GM19395 (cell line): ENCODE results near the gene CFD.
"Not testable (repeated sequence)": the region's sequence is repeated elsewhere in the genome, so short reads cannot be mapped to it uniquely, and the experiment has no call there.

Experiments used
- ATAC-seq: cut with Tn5 transposase; IDR thresholded peaks from one replicate; pipeline ENCODE4 v1.9.1; 2021; ENCODE audit warnings: mild to moderate bottlenecking, moderate library complexity; ENCODE audit not compliant: unreplicated experiment

Gene CFD

DNA sequence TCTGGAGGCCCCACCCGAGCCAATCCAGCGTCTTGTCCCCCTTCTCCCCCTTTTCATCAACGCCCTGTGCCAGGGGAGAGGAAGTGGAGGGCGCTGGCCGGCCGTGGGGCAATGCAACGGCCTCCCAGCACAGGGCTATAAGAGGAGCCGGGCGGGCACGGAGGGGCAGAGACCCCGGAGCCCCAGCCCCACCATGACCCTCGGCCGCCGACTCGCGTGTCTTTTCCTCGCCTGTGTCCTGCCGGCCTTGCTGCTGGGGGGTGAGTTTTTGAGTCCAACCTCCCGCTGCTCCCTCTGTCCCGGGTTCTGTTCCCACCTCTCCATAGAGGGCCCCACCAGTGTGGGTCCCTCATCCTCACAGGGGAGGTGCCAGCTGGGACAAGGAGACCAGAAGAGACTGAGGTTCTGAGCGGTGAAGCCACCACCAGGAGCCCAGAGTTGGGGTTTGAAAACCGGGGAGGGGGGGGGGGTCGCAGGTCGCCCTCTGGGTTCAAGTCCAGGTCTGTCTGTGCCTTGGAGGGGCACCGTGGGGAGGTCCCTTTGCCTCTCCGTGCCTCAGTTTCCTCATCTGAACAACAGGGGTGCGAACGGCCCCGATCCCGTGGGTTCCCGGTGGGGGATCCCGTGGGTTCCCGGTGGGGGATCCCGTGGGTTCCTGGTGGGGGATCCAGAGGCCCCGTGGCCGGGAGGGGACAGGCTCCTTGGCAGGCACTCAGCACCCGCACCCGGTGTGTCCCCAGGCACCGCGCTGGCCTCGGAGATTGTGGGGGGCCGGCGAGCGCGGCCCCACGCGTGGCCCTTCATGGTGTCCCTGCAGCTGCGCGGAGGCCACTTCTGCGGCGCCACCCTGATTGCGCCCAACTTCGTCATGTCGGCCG, 7.1 kb upstream of the CFD start, which contains the start of gene ELANE:
Gene ELANE, plus strand, starts transcription at position 168 of the 878 bp plus-strand sequence. Its CDS starts 26 bp downstream, at position 194.
- no peak for ATAC-seq

DNA sequence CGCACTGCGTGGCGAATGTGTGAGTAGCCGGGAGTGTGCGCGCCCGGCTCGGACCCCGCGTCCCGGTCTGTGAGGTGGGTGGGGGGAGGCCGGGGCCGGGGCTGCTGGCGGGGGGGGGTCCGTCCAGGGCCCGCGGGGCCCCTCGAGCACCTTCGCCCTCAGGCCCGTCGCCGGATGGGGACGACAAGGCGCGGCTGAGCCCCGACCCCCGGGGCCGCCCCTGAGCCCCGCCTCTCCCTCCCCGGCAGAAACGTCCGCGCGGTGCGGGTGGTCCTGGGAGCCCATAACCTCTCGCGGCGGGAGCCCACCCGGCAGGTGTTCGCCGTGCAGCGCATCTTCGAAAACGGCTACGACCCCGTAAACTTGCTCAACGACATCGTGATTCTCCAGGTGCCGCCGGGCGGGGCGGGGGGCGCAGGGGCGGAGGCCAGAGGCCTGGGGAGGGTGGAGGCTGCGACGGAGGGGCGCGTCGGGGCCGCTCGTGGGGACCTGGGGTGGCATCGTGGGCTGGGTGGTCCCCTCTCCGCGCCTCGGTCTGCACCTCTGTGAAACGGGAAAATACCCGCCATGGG, 6.4 kb upstream of the CFD start:
- ATAC-seq, result no peak

DNA sequence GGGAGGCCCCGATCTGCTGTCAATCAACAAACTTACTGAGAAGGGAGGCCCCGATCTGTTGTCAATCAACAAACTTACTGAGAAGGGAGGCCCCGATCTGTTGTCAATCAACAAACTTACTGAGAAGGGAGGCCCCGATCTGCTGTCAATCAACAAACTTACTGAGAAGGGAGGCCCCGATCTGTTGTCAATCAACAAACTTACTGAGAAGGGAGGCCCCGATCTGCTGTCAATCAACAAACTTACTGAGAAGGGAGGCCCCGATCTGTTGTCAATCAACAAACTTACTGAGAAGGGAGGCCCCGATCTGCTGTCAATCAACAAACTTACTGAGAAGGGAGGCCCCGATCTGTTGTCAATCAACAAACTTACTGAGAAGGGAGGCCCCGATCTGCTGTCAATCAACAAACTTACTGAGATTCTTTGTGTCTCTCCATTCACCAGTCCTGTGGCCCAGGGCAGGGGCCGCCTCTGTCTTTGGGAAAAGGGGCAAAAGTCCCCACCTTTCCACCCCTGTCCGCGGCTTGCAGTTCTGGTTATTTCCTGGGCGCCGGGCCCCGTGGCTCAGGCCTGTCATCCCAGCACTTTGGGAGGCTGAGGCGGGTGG, 5.7 kb upstream of the CFD start:
- not testable (repeated sequence) for ATAC-seq

DNA sequence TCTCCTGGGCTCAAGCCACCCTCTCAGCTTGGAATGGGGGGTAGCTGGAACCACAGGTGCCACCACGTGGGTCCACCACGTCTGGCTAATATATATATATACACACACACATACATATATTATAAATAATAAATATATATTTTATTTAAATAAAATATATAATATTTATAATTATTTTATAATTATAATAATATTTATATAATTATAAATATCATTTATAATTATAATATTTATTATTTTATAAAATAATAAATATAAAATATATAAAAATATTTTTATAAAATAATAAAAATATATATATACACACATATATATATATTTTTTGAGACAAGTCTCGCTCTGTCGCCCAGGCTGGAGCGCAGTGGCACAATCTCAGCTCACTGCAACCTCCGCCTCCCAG, 4.9 kb upstream of the CFD start:
- no peak for ATAC-seq

DNA sequence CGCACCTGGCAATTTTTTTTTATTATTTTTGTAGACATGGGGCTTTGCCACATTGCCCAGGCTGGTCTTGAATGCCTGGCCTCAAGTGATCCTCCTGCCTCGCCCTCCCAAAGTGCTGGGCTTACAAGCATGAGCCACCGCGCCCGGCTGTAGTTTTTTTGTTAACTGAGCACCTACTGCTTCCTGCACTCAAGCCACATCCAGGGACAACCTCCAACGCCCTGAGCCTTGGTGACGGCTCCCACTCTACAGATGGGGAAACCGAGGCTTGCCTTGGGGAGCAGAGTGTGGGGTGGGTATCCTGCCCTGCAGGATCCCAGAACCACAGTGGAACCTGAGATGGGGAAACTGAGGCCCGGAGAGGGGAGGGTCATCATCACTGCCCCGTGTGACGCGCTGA, 4.3 kb upstream of the CFD start:
- ATAC-seq, result no peak

DNA sequence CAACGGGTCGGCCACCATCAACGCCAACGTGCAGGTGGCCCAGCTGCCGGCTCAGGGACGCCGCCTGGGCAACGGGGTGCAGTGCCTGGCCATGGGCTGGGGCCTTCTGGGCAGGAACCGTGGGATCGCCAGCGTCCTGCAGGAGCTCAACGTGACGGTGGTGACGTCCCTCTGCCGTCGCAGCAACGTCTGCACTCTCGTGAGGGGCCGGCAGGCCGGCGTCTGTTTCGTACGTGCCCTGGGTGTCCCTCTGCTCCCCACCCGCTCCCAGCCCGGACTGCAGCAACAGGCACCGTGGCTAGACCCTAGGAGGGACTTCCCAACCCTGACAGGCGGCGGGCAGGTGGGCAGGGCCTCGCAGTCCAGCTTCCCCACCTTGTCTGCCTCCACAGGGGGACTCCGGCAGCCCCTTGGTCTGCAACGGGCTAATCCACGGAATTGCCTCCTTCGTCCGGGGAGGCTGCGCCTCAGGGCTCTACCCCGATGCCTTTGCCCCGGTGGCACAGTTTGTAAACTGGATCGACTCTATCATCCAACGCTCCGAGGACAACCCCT, 3.8 kb upstream of the CFD start:
- no peak for ATAC-seq

DNA sequence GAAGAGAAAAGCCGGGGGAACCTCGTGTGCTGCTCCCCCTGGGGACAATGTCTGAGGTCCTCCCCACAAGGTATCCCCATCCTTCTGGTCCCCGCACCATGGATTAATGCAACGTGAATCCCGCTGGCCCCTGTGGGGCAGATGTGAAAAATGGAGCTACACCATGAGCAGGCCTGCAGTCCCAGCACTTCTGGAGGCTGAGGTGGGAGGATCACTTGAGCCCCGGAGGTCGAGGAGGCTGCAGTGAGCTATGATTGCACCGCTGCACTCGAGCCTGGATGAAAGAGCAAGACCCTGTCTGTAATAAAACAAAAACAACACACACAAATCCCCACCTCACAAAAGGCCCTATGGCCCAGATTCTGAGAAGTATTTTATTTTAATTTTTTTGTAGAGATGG, 1.2 kb upstream of the CFD start:
- ATAC-seq, result no peak

DNA sequence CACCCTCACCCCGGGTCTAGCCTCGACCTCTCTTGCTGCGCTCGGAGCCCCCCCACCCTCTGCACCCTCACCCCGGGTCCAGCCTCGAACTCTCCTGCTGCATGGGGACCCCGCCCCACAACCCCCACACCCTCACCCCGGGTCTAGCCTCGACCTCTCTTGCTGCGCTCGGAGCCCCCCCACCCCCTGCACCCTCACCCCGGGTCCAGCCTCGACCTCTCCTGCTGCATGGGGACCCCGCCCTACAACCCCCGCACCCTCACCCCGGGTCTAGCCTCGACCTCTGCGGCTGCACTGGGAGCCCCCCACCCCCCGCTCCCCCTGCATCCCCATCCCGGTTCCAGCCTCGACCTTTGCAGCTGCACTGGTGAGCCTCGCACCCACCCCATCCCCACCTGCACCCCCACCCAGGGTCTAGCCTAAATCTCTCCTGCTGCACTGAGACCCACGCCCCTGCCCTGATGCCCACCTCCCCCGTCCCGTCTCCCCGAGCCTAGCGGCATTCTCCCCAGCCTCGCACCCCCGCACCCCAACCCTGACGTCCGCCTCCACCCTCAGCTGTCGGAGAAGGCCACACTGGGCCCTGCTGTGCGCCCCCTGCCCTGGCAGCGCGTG, 1.8 kb downstream of the CFD start:
- no peak for ATAC-seq

DNA sequence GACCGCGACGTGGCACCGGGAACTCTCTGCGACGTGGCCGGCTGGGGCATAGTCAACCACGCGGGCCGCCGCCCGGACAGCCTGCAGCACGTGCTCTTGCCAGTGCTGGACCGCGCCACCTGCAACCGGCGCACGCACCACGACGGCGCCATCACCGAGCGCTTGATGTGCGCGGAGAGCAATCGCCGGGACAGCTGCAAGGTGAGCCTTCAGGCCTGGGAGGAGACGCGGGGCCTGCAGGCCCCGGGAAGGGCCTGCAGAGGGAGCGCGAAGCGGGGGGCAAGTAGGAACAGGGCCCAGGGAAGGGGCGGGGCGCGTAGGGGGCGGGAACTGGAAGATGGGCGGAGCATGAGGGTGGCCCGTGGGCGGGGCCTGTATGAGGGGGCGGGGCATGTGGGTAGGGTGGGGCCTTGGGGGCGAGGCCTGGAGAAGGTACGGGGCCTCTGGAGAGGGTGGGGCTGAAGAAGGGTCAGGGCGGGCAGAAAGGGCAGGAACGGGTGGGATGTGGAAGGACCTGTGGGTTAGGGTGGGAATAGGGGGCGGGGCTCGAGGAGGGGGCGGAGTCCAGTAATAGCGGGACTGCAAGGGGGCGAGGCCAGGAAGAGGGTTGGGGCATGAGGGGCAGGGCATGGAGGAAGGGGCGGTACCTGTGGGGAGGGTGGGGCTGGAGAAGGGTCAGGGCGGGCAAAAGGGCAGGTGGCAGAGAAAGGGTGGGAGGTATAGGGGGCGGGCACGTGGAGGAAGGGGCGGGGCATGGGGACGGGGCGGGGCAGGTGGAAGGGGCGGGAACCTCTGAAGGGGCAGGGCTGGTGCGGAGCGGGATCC, 2.5 kb downstream of the CFD start:
- no peak for ATAC-seq

DNA sequence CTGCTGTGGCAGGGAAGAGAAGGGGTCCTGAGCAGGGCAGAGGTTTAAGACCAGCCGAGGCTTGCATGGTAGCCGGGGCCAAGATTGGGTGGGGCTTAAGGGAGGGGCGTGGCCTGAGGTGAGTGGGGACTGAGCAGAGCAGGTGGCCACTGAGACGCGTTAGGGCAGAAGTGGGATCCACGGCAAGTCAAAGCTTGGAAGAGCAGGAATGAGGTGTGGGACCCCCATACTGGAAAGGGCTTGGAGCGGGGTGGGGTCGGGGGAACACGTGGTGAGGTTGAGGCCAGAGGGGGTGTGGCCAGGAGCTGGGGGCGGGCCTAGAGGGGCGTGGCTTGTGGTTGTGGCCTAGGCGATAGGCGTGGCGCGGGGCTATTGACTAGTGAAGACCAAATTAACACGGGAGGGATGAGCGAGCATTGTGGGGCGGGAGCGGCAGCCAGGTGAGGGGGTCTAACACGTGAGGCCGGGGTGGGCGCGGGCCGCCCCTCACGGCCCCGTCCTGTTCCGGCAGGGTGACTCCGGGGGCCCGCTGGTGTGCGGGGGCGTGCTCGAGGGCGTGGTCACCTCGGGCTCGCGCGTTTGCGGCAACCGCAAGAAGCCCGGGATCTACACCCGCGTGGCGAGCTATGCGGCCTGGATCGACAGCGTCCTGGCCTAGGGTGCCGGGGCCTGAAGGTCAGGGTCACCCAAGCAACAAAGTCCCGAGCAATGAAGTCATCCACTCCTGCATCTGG, 3.3 kb downstream of the CFD start:
- ATAC-seq, result no peak

DNA sequence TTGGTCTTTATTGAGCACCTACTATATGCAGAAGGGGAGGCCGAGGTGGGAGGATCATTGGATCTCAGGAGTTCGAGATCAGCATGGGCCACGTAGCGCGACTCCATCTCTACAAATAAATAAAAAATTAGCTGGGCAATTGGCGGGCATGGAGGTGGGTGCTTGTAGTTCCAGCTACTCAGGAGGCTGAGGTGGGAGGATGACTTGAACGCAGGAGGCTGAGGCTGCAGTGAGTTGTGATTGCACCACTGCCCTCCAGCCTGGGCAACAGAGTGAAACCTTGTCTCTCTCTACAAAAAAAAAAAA, 3.8 kb downstream of the CFD start:
- ATAC-seq, result no peak

DNA sequence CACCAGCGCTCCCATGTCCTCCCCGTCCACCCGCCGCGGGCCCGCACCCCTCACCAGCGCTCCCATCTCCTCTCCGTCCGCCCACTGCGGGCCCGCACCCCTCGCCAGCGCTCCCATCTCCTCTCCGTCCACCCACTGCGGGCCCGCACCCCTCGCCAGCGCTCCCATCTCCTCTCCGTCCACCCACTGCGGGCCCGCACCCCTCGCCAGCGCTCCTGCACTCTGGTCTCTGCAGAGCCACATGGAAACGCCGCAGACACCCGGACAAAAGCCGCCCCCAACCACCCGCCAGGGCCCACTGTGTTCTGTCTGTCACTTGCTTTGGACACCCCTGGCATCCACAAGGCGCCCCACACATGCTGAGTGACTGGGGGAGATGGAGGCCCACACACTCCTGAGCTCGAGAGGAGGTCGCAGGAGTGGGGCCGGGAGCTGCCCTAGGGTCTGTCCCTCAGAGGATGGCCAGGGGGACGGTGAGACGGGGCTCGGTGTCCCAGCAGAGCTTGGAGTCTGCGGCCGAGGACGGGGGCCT, 7.4 kb downstream of the CFD start:
- no peak for ATAC-seq

DNA sequence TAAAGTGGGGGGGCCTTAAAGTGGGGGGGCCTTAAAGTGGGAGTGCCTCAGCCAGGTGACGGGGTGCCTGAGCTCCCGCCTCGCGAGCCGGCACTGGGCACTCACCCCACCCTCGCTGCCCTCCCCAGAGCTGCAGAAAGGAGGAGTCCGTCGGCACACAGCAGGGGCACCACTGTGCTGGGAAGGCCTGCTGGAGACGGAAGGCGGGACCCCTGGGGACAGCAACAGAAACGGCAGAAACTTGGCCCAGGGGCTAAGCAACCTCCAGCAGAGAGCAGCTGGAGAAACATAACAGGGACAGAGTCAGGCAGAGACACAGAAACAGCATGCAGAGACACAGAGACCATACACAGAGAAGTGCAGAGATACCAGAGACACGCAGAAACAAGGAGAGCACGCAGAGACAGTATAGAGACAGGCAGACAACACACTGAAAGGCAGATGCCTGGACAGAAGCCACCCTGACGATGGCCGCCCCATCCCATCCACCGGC, 7.9 kb downstream of the CFD start:
- no peak for ATAC-seq

DNA sequence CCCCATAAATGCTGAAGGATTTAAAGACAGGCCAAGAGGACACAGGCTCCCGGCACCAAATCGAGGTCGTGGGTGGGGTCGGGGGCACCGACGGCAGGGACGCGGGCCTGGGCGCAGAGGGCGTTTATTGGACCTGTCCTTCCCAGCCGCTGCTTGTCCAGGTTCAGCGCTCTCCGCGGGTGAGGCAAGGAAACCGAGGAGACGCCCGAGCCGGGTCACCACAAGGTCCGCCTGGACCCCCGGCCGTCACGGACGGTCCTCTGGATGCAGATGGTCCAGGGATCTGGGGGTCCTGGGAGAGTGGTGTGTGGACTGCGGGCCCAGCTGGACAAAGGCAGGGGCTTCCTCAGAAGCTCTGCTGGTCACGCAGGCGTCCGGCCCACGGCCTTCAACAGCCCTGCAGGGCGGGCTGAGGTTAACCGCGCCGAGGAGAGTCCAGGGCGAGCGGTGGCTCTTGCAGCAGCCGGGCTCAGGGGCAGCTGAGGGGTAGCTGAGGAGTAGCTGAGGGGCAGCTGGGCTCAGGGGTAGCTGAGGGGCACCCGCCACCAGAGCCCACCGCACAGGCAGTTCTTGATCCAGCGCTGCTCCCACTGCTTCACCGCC, 8.5 kb downstream of the CFD start:
- ATAC-seq, result no peak

DNA sequence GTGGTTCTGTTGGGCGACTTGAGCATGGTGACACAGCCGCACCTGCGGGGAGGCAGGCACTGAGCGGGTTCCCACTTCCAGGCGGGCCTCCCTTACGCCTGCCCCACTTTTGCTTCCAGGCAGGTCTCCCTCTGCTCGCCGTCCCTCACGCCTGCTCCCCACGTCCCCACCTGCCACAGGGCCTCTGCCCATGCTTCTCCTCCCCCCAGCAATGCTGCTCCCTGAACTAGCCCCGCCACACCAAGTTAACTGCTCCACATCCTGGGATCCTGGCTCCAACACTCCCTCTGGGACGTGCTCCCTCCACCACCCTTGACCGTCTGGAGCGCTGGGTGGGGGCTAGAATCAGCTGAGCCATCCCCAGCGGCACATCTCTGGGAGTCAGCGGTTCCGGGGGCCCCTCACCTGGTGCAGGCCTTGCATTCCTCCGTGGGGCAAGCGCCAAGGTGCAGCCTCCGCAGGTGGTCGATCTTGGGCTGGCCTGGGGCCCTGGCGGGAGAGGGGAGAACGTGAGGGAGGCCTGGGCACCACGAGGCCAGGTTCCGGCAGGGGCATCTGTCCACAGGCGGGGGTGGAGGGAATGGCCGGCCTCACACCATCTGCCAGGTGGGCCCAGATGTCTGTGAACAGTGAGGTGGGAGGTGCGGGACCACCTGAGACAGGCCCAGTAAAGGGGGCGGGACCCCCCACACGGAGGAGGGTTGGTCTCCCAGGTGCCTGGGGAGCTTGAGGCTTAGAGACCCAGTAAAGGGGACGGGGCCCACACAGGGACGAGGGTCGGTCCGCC, 9.2 kb downstream of the CFD start:
- no peak for ATAC-seq

DNA sequence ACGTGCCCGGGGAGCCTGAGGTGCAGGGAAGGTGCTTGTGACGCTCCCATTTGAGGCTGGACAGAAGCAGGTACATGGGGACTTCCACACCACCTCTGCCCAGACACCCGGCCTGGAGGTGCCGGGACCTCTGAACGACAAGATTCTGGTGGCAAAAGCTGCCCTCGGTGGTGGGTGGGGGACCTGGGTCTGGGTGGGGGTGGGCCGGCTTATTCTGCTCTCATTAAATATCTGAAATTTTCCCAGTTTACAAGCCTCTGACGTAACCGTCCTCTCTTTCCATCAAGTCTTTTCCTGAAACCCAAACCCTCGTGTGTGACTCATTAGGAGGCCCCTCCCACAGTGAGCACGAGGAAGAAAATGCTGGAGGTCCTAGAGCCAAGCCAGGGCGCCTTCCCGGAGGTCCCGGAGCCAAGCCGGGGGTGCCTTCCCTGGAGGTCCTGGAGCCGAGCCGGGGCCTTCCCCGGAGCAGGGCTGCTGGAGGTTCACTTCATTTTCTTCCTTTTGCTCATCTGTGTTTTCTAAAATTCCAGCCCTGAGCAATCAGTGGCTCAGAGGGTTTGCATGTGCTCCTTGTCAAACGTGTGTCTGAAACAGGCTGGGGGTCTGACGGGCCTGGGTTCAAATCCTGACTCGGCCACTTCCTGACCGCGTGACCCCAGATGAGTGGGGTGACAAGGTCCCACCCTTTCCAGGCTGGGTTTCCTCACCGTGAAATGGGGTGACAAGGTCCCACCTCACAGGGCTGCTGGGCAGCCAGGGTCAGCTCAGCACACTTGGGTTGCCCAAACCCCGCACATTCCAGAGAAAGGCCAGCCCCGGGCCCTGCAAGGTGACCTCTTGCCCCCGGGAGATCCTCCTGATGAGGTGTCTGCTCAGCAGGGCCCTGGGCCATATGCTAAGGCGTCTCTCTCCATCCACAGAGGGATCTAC, 10.0 kb downstream of the CFD start:
- no peak for ATAC-seq

DNA sequence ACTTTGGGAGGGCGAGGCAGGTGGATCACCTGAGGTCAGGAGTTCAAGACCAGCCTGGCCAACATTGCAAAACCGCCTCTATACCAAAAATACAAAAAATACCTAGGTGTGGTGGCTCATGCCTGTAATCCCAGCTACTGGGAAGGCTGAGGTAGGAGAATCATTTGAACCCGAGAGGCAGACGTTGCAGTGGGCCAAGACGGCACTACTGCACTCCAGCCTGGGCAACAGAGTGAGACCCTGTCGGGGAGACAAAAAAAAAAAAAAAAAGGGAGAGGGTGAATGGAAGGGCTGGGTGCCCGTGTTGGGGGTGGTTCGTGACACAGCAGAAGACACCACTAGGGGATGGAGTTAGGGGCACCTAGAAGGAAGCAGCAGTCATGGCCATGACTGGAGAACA, 10.8 kb downstream of the CFD start:
- no peak for ATAC-seq
